HTR-8/SVneo (cell line): ENCODE results near the gene BRCC3.
"Not testable (repeated sequence)": the region's sequence is repeated elsewhere in the genome, so short reads cannot be mapped to it uniquely, and the experiment has no call there.

ENCODE experiments used
- DNase-seq: peaks from one replicate; pipeline ENCODE4 v3.0.0; 2011; ENCODE audit warnings: low spot score, mixed read lengths; ENCODE audit not compliant: insufficient read length
- FAIRE-seq: peaks from 2 replicates; lab custom pipeline; 2011; peaks lifted over from hg19 to GRCh38; lab: Jason Lieb, UNC

The BRCC3 gene

GRCh38 chrX:155132110-155132509, 60.8 kb downstream of the BRCC3 start:
- DNase-seq (no peak), FAIRE-seq (no peak)

- DNase-seq (no peak), FAIRE-seq (no peak)
Observed at GRCh38 chrX:155134255-155134654, 62.9 kb downstream of the BRCC3 start.

DNA sequence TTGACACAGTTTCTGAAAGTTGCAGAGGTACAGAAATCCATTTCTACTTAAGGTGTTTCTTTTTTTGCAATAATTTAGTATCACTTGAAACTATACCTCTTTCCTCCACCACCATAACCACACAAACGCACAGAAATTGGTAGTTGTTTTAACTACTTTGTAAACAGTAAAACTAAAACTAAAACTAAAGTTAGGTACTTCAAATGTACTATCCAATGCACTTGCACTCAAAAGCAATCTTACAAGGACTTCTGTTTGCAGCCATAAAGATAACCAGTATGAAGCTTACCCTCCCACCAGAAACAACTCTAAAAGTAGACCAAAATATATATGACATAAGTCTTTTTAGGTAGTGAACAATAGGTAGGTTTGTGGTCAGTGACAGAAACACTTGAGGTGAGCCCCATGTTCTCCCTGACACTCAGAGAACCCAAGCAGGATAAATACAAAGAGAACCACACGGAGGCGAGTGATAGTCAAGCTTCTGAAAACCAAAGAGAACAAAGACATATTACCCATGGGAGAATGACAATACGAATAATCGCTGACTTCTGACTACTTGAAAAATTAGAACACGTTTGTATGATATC, 72.7 kb downstream of the BRCC3 start:
- FAIRE-seq (no peak), DNase-seq (no peak)

DNA sequence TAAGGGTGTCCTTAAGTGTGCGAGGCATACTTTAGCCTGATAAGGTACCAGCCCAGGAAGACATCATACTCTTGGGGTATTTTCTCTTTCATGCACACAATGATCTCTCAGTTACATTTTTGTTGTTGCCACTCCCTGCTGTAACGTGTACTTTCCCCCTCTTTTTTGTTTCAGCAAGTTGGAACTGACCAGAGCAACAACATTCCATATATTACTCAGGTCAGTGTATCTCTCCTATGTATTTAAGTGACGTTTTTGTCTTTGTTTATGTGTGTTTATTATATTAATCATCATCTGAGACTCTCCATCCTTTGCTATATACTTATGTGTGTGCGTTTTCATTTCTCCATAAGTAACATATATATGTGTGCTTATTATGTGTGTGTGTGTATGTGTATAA, 73.6 kb downstream of the BRCC3 start:
- FAIRE-seq, result no peak
- DNase-seq, result no peak

GRCh38 chrX:155147612-155148011, 76.3 kb downstream of the BRCC3 start:
- FAIRE-seq, DNase-seq: not testable (repeated sequence)

DNA sequence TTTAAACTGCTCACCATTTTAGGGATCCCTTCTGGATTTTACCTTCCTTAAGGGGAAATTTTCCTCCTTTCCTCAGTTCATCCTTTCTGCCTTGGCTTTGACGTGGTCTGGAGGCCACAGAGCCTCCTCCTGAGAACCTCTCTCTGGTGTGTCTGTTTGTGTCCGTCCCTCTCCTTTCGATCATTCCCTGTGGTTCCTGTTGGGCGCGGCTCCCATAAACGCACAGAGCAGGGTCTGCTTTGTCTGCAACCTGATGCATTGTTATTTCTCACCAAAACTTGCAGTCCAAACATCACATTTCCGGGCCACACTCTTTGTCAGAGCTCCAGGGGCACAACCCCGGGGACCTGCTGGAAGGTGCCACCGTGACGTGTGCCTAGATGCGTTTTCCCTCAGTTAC, 76.9 kb downstream of the BRCC3 start:
- not testable (repeated sequence) for FAIRE-seq, DNase-seq

GRCh38 chrX:155148724-155149537, 77.6 kb downstream of the BRCC3 start:
- no peak for FAIRE-seq
- DNase-seq, result no peak

DNA sequence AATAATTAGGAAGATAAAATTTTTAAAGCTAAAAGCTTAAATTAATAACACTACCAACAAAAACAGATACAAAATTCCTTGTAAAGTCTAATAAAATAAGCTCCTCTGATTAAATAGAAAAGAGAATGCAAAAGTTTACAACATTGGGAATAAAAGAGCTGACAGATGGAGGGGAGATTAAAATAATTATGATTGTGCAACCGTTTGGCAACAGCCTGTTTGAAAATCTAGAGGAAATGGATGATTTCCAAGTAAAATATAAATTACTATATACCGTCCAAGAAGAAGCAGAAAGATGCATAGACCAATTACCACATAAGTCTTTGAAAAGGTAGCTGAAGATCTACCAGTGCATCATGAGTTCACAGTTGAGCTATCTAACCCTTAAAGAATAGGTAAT, 98.6 kb downstream of the BRCC3 start:
- no peak for FAIRE-seq
- DNase-seq, result no peak
